Measurements from ENCODE around the gene MPZ. TPM values are rescaled to one million over a fixed set of nuclear protein-coding genes. Genes with fewer than 3 reads are reported as not detected.

The MPZ gene
- total and polyA plus RNA-seq, 3 donors from 2014 or later: 2.3 to 4.7 (median 4.2) TPM

GRCh38 chr1:161290779-161291178 is 19.0 kb downstream of the MPZ start:
- no peak for DNase-seq
- intact Hi-C loops (cut with DNase I; ENCODE audit: low total_unique reads): no loop called here
- Histone ChIP-seq H3K36me3 (ENCODE audit: low read depth, missing control alignments) (no peaks in the 10 kb centered on the region), H3K4me3 (no peak overlapping the region), H3K4me1 (no peaks in the 10 kb centered on the region), H3K27me3 (no peaks in the 10 kb centered on the region), H3K27ac (no peak overlapping the region), H3K9me3 (no peaks in the 10 kb centered on the region)
- 69 to 88% methylated on average over 1 of the region's 1 CpG for WGBS, 2 donors
- TF ChIP-seq POLR2A (IDR thresholded peaks at IDR 0.05): no peak
- no peak for TF ChIP-seq CTCF (IDR thresholded peaks at IDR 0.05)

GRCh38 chr1:161287482-161288054 is 22.2 kb downstream of the MPZ start:
- Histone ChIP-seq H3K9me3 (no peaks in the 10 kb centered on the region), H3K4me1 (no peaks in the 10 kb centered on the region), H3K4me3 (no peak overlapping the region), H3K27me3 (no peaks in the 10 kb centered on the region), H3K27ac (no peak overlapping the region), H3K36me3 (ENCODE audit: low read depth, missing control alignments) (no peaks in the 10 kb centered on the region)
- TF ChIP-seq POLR2A (IDR thresholded peaks at IDR 0.05) (no peak), CTCF (IDR thresholded peaks at IDR 0.05) (no peak)
- 92 to 95% methylated on average over 3 of the region's 3 CpGs for WGBS, 2 donors
- intact Hi-C loops (cut with DNase I; ENCODE audit: low total_unique reads): no loop called here
- no peak for DNase-seq

- no peak for DNase-seq
- no peak for TF ChIP-seq POLR2A (IDR thresholded peaks at IDR 0.05)
- TF ChIP-seq CTCF (IDR thresholded peaks at IDR 0.05): no peak
- H3K4me3 ChIP-seq: no peak overlapping the region
- no peak overlapping the region for H3K27ac ChIP-seq
- intact Hi-C loops (cut with DNase I; ENCODE audit: low total_unique reads): no loop called here
- no peaks in the 10 kb centered on the region for H3K4me1 ChIP-seq
- no peaks in the 10 kb centered on the region for H3K27me3 ChIP-seq
- H3K36me3 ChIP-seq (ENCODE audit: low read depth, missing control alignments): no peaks in the 10 kb centered on the region
- no peaks in the 10 kb centered on the region for H3K9me3 ChIP-seq
- 68 to 71% methylated on average over 5 of the region's 5 CpGs for WGBS, 2 donors
Measured at GRCh38 chr1:161285521-161285920, 24.2 kb downstream of the MPZ start.

- Histone ChIP-seq H3K27ac (no peak overlapping the region), H3K36me3 (ENCODE audit: low read depth, missing control alignments) (no peaks in the 10 kb centered on the region), H3K4me3 (no peak overlapping the region), H3K9me3 (no peaks in the 10 kb centered on the region), H3K27me3 (no peaks in the 10 kb centered on the region), H3K4me1 (no peaks in the 10 kb centered on the region)
- TF ChIP-seq CTCF (IDR thresholded peaks at IDR 0.05) (no peak), POLR2A (IDR thresholded peaks at IDR 0.05) (no peak)
- intact Hi-C loops (cut with DNase I; ENCODE audit: low total_unique reads): no loop called here
- WGBS, 2 donors: 89 to 94% methylated on average over 2 of the region's 2 CpGs
- DNase-seq: no peak
Measured at GRCh38 chr1:161285113-161285512, 24.7 kb downstream of the MPZ start.

GRCh38 chr1:161282991-161283390 is 26.8 kb downstream of the MPZ start:
- no peaks in the 10 kb centered on the region for H3K27me3 ChIP-seq
- no peaks in the 10 kb centered on the region for H3K9me3 ChIP-seq
- 94 to 100% methylated on average over 1 of the region's 1 CpG for WGBS, 2 donors
- TF ChIP-seq POLR2A (IDR thresholded peaks at IDR 0.05) (no peak), CTCF (IDR thresholded peaks at IDR 0.05) (no peak)
- intact Hi-C loops (cut with DNase I; ENCODE audit: low total_unique reads): no loop called here
- H3K4me3 ChIP-seq: no peak overlapping the region
- no peaks in the 10 kb centered on the region for H3K36me3 ChIP-seq (ENCODE audit: low read depth, missing control alignments)
- no peak for DNase-seq
- H3K4me1 ChIP-seq: no peaks in the 10 kb centered on the region
- H3K27ac ChIP-seq: no peak overlapping the region
